ENCODE results near the gene DOCK2. TPM values are rescaled to one million over a fixed set of nuclear protein-coding genes. Genes with fewer than 3 reads are reported as not detected.

Gene DOCK2
- total and polyA plus RNA-seq, 2 of the 8 experiments (the other 6 are each of a cell fraction or from before 2014, with no cell fraction given) = 3.9 to 5.7 TPM

DNA sequence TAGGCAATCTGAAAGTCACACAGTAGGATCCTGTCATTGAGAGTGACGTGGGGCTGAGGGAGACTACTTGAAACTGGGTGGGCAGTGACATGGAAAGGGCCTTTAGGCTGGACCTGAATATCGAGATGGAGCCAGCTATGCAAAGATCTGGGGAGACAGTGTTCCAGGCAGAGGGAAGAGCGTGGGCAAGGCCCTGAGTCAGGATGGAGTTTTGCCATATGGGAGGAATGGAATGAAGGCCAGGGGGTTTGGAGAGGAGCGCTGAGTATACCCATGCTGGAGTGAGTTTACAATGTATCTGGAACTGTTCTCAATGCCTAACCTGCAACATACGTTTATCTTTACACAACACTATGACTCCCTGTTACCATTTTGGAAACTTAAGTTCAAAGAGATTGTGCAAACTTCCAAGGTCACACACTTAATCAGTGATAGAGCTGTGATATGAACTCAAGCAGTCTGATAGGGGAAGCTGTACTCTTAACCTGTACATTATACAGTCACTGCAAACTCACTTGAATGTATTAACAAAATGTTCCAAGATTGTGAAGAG lies 309.7 kb downstream of the DOCK2 start:
- no peaks in the 10 kb centered on the region for H4K20me1 ChIP-seq (replicated peaks in 1 of 2; ENCODE audit: control insufficient read depth in 1 of 2, insufficient read depth in 2 of 2, low read length in 2 of 2)
- no peak overlapping the region for H4K5ac ChIP-seq (ENCODE audit: insufficient read length, low read depth, low read length)
- H3K36me3 ChIP-seq (ENCODE audit: control insufficient read depth in 2 of 4, insufficient read depth in 4 of 4, low read length in 3 of 4) = no peaks in the 10 kb centered on the region
- H3K56ac ChIP-seq (replicated peaks; ENCODE audit: insufficient read length, low read depth, low read length) = no peak overlapping the region
- H2BK12ac ChIP-seq (ENCODE audit: low read depth, low read length) = no peak overlapping the region
- WGBS, 2 experiments (ENCODE audit: extremely low coverage in 1 of 2, insufficient coverage in 1 of 2, insufficient read length in 1 of 2, insufficient replicate concordance in 2 of 2, low coverage in 1 of 2, low lambda C conversion rate in 2 of 2, missing lambda C conversion rate in 1 of 2) = 88% methylated on average over 5 of the region's 5 CpGs; no CpG with 5 or more reads in 1 of the 2 experiments
- H2AFZ ChIP-seq (ENCODE audit: low read length) = no peak overlapping the region
- no peak overlapping the region for H4K91ac ChIP-seq (replicated peaks; ENCODE audit: insufficient read length, low read length)
- no peaks in the 10 kb centered on the region; the same call in 1 of the 2 replicates for H3K23me2 ChIP-seq (ENCODE audit: low read depth, low read length)
- no peaks in the 10 kb centered on the region for H3K79me1 ChIP-seq (ENCODE audit: low read depth, low read length)
- no peak overlapping the region for H3K23ac ChIP-seq (ENCODE audit: insufficient read length)
- no peak overlapping the region for H3K4ac ChIP-seq (replicated peaks; ENCODE audit: insufficient read length, low read depth, low read length)
- H2BK5ac ChIP-seq (ENCODE audit: low read depth, low read length) = no peak overlapping the region
- ChIA-PET POLR2A (ENCODE audit: partially characterized antibody) (no interaction called here), CTCF (ENCODE audit: partially characterized antibody) (interaction anchor here (1.2 to 1.9 kb wide), 3 partner anchors 17 to 60 kb away, joined by 3 to 8 read pairs (median 4); partner anchors contain the start of gene INSYN2B)
- FAIRE-seq (no peak), DNase-seq (ENCODE audit: low read depth in 1 of 2, low spot score in 2 of 2) (no peak)
- H3K4me2 ChIP-seq (ENCODE audit: insufficient read depth in 1 of 2, low read depth in 2 of 2, low read length in 2 of 2) = no peak overlapping the region
- peaks cover 5 to 7% (median 5%) of the 10 kb centered on the region in 4 experiments; a peak in 6 of 7 replicates for H3K4me1 ChIP-seq (replicated peaks in 1 of 4; ENCODE audit: control insufficient read depth in 3 of 4, insufficient read depth in 4 of 4, low read length in 3 of 4)
- no peak overlapping the region for H3K14ac ChIP-seq (ENCODE audit: insufficient read length)
- no peak overlapping the region for H2BK15ac ChIP-seq (ENCODE audit: low read length)
- no peak overlapping the region for H3K27ac ChIP-seq (ENCODE audit: low read depth, low read length)
- no peak overlapping the region for H3K18ac ChIP-seq (ENCODE audit: extremely low read depth, low read length)
- H3K9ac ChIP-seq (replicated peaks in 1 of 4; ENCODE audit: extremely low read depth in 1 of 4, low read depth in 3 of 4, low read length in 3 of 4) = no peak overlapping the region
- H2BK120ac ChIP-seq (replicated peaks; ENCODE audit: low read depth, low read length) = no peak overlapping the region
- no peak overlapping the region for H2BK20ac ChIP-seq (ENCODE audit: low read length)
- H3K4me3 ChIP-seq (ENCODE audit: extremely low read depth in 1 of 4, insufficient read depth in 2 of 4, low read depth in 3 of 4, low read length in 4 of 4) = no peak overlapping the region
- H4K8ac ChIP-seq (ENCODE audit: extremely low read depth, insufficient read depth, low read length) = no peak overlapping the region
- no peaks in the 10 kb centered on the region for H3K79me2 ChIP-seq (ENCODE audit: control insufficient read depth in 1 of 2, insufficient read depth in 2 of 2, low read length in 2 of 2)
- no peak overlapping the region for H2AK5ac ChIP-seq (ENCODE audit: low read depth, low read length)
- no peaks in the 10 kb centered on the region for H3K27me3 ChIP-seq (replicated peaks in 1 of 4; ENCODE audit: control insufficient read depth in 3 of 4, extremely low read depth in 1 of 4, insufficient read depth in 3 of 4, low read length in 3 of 4)
- no peaks in the 10 kb centered on the region for H3K9me3 ChIP-seq (ENCODE audit: insufficient read depth in 2 of 2, low read depth in 1 of 2, low read length in 1 of 2)
- no peak for TF ChIP-seq SIN3A (conservative IDR thresholded peaks at IDR 0.05 in 1 of 2, IDR thresholded peaks at IDR 0.05 in 1 of 2; ENCODE audit: low read depth in 1 of 2, low read length in 2 of 2)
- no peak for TF ChIP-seq RBBP5 (IDR thresholded peaks at IDR 0.05; ENCODE audit: borderline replicate concordance, low read depth, low read length)
- TF ChIP-seq FOSL1 (IDR thresholded peaks at IDR 0.05; ENCODE audit: insufficient read depth, low read depth, low read length) = no peak
- TF ChIP-seq HDAC6 (IDR thresholded peaks at IDR 0.05; ENCODE audit: low read depth, low read length) = no peak
- no peak for TF ChIP-seq USF2 (IDR thresholded peaks at IDR 0.05; ENCODE audit: low read length)
- no peak for TF ChIP-seq KDM4A (IDR thresholded peaks at IDR 0.05; ENCODE audit: low read depth, low read length, severe bottlenecking)
- TF ChIP-seq, protein P1, sequence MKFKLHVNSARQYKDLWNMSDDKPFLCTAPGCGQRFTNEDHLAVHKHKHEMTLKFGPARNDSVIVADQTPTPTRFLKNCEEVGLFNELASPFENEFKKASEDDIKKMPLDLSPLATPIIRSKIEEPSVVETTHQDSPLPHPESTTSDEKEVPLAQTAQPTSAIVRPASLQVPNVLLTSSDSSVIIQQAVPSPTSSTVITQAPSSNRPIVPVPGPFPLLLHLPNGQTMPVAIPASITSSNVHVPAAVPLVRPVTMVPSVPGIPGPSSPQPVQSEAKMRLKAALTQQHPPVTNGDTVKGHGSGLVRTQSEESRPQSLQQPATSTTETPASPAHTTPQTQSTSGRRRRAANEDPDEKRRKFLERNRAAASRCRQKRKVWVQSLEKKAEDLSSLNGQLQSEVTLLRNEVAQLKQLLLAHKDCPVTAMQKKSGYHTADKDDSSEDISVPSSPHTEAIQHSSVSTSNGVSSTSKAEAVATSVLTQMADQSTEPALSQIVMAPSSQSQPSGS (IDR thresholded peaks at IDR 0.05; ENCODE audit: low read length) = no peak
- no peak for TF ChIP-seq POU5F1 (IDR thresholded peaks at IDR 0.05; ENCODE audit: low read depth, low read length)
- TF ChIP-seq HDAC2 (IDR thresholded peaks at IDR 0.05; ENCODE audit: borderline replicate concordance in 1 of 2, low read depth in 2 of 2, low read length in 2 of 2) = no peak
